H1 (cell line): ENCODE measurements around the gene FAM98C. TPM values are rescaled to one million over a fixed set of nuclear protein-coding genes. Genes with fewer than 3 reads are reported as not detected.

Experiments
- ASH2L ChIP-seq: fragments of 200-600, 300-600 bp; sonication (generic); IDR thresholded peaks from one replicate; pipeline ENCODE4 v1.7.1; 2017; ENCODE audit warnings: low read length
- ATF2 ChIP-seq: IDR thresholded peaks from 2 replicates; pipeline ENCODE4 v1.6.1; 2012; ENCODE audit warnings: low read length, inconsistent platforms
- CEBPB ChIP-seq: IDR thresholded peaks from 2 replicates; pipeline ENCODE4 v1.6.1; 2012; ENCODE audit warnings: low read depth, low read length
- KDM4A ChIP-seq: IDR thresholded peaks from one replicate; pipeline ENCODE4 v1.7.1; 2012; ENCODE audit warnings: low read depth, mild to moderate bottlenecking, moderate library complexity, low read length, inconsistent platforms; ENCODE audit not compliant: severe bottlenecking
- NANOG ChIP-seq: IDR thresholded peaks from 2 replicates; pipeline ENCODE4 v1.6.1; 2011; ENCODE audit warnings: low read length, low read depth, mild to moderate bottlenecking, inconsistent platforms; ENCODE audit not compliant: insufficient read depth, poor library complexity, severe bottlenecking
- PHF8 ChIP-seq: fragments of 200-600 bp; sonication (generic); conservative IDR thresholded peaks from 2 replicates; pipeline ENCODE4 v1.7.1; 2012; ENCODE audit warnings: low read depth, mild to moderate bottlenecking, inconsistent platforms, low read length, moderate library complexity
- SAP30 ChIP-seq: fragments of 300-600 bp; sonication (generic); IDR thresholded peaks from 2 replicates; pipeline ENCODE4 v1.7.1; 2012; ENCODE audit warnings: low read length, moderate library complexity, mild to moderate bottlenecking, inconsistent platforms; ENCODE audit not compliant: insufficient read depth, insufficient replicate concordance
- polyA plus RNA-seq, 7 experiments: library from polyadenylated mRNA; depleted of rRNA in 3 of 7; stranded (reverse) in 5 of 7; unstranded in 2 of 7; fragments of >200 nt in 5 of 7; fragments of 200-250 nt in 2 of 7; gene quantifications; 1 replicate in 5 of 7; 2 replicates in 1 of 7; 4 replicates in 1 of 7; pipeline versions ENCODE4 v1.2.1 to v1.2.3, GENCODE V29; 2011 to 2013; ENCODE audit warnings: missing spikeins in 2 of 7, mixed read lengths in 2 of 7
- total RNA-seq: library from RNA; stranded (reverse); fragmentation: NEBNext Ultra II Directional; extraction: Animal tissue kit (Norgen Biotek cat#: 25700); gene quantifications from 2 replicates; pipeline ENCODE4 v1.2.1, GENCODE V29; 2021
- TF ChIP-seq, protein P1 (sequence below): IDR thresholded peaks from 2 replicates; pipeline ENCODE4 v1.6.1; 2012; ENCODE audit warnings: inconsistent platforms

The FAM98C gene
- total and polyA plus RNA-seq, 2 of the 8 experiments (the other 6 are each of a cell fraction or from before 2014, with no cell fraction given), result 6.1 to 9.4 TPM

DNA sequence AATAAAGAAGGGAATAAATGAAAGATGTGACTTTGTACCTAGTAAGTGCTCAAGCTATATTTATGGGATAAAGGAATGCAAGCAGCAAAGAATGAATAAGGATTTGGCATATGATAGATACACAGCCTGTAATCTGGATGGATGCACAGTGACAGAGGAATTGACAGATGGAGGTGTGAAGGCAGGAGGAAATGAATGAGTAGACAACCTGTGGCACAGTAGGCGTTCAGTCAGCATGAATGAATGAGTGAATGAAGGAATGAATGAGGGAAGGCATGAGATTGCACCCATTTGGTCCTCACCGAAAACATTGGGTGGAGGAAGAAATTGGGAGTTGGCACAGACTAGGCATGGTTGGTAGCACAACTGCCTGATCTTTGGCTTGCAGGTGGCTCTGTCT is 33.3 kb upstream of the FAM98C start (continued):
- TF ChIP-seq ATF2, result no peak
- no peak for TF ChIP-seq SAP30
- TF ChIP-seq KDM4A, result no peak
- TF ChIP-seq, protein P1, sequence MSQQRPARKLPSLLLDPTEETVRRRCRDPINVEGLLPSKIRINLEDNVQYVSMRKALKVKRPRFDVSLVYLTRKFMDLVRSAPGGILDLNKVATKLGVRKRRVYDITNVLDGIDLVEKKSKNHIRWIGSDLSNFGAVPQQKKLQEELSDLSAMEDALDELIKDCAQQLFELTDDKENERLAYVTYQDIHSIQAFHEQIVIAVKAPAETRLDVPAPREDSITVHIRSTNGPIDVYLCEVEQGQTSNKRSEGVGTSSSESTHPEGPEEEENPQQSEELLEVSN, result no peak
- TF ChIP-seq NANOG, result no peak
- no peak for TF ChIP-seq CEBPB
- no peak for TF ChIP-seq PHF8
- no peak for TF ChIP-seq ASH2L
- TF ChIP-seq, all 59 proteins: peak for 0
